Endodermal cell (in vitro differentiated cells): ENCODE results near the gene EFHC1. TPM values are rescaled to one million over a fixed set of nuclear protein-coding genes. Genes with fewer than 3 reads are reported as not detected.

Source experiments
- DNase-seq: peaks from one replicate; pipeline ENCODE4 v3.0.0-alpha.2; 2017
- H3K27ac ChIP-seq: 2 replicates; pipeline ENCODE4 v1.5.1; 2013; ENCODE audit warnings: mild to moderate bottlenecking, low read depth, low read length, moderate library complexity
- H3K27me3 ChIP-seq: 2 replicates; pipeline ENCODE4 v1.6.1; 2013; ENCODE audit warnings: mild to moderate bottlenecking, low read length, moderate library complexity; ENCODE audit not compliant: insufficient read depth, control insufficient read depth, poor library complexity, severe bottlenecking
- H3K36me3 ChIP-seq: 2 replicates; pipeline ENCODE4 v1.7.0; 2013; ENCODE audit warnings: mild to moderate bottlenecking, low read length, moderate library complexity; ENCODE audit not compliant: control insufficient read depth, insufficient read depth
- H3K4me1 ChIP-seq: one replicate; pipeline ENCODE4 v1.7.0; 2013; ENCODE audit warnings: low read length; ENCODE audit not compliant: control insufficient read depth, insufficient read depth
- H3K4me3 ChIP-seq: 2 replicates; pipeline ENCODE4 v1.5.1; 2013; ENCODE audit warnings: mild to moderate bottlenecking, low read length, moderate library complexity
- H3K9ac ChIP-seq: 2 replicates; pipeline ENCODE4 v1.6.1; 2013; ENCODE audit warnings: mild to moderate bottlenecking, low read length, moderate library complexity; ENCODE audit not compliant: poor library complexity, severe bottlenecking; ENCODE audit errors: extremely low read depth
- H3K9me3 ChIP-seq: 2 replicates; pipeline ENCODE4 v1.6.1; 2013; ENCODE audit warnings: mild to moderate bottlenecking, low read length, moderate library complexity; ENCODE audit not compliant: control insufficient read depth
- H3K27ac Mint-ChIP-seq: 2 replicates; pipeline ENCODE4 v1.8.0; 2020; ENCODE audit warnings: mixed read lengths
- H3K27me3 Mint-ChIP-seq: 2 replicates; pipeline ENCODE4 v1.8.0; 2021; ENCODE audit warnings: mild to moderate bottlenecking, mixed read lengths; ENCODE audit not compliant: insufficient read depth
- H3K36me3 Mint-ChIP-seq: 2 replicates; pipeline ENCODE4 v1.8.0; 2020; ENCODE audit warnings: low read depth, mixed read lengths
- H3K4me1 Mint-ChIP-seq: 2 replicates; pipeline ENCODE4 v1.8.0; 2020; ENCODE audit warnings: mixed read lengths
- H3K4me3 Mint-ChIP-seq: 2 replicates; pipeline ENCODE4 v1.8.0; 2020; ENCODE audit warnings: mild to moderate bottlenecking, moderate library complexity, mixed read lengths
- H3K9me3 Mint-ChIP-seq: 2 replicates; pipeline ENCODE4 v1.8.0; 2020; ENCODE audit warnings: mild to moderate bottlenecking, mixed read lengths
- CTCF ChIP-seq: fragments of 200-600 bp; sonication (generic); conservative IDR thresholded peaks from 2 replicates; pipeline ENCODE4 v1.5.0; 2021; ENCODE audit warnings: antibody characterized with exemption, mild to moderate bottlenecking
- WGBS, 2 experiments: methylation state at CpG; one replicate each; pipeline versions ENCODE4 v1.1.5 to v1.1.7; 2013; ENCODE audit warnings: missing lambda C conversion rate in 2 of 2, mixed read lengths in 1 of 2; ENCODE audit not compliant: insufficient coverage in 1 of 2, insufficient read length in 1 of 2; 5-methylcytosine and 5-hydroxymethylcytosine counted together
- total RNA-seq, 2 donors: library from RNA; stranded (reverse); fragmentation: NEBNext Ultra II Directional in 1 of 2; extraction: Animal tissue kit (Norgen Biotek cat#: 25700) in 1 of 2; gene quantifications; 2 replicates in 1 of 2; 3 replicates in 1 of 2; pipeline ENCODE4 v1.2.1, GENCODE V29; 2021

Gene EFHC1
- total RNA-seq, 2 donors from 2014 or later, result 26.4 to 46.4 TPM

GRCh38 chr6:52566201-52566600 lies 146.1 kb downstream of the EFHC1 start:
- no peak for DNase-seq
- Histone ChIP-seq H3K9ac (no peak overlapping the region), H3K27me3 (no peaks in the 10 kb centered on the region), H3K36me3 (peaks cover 4% of the 10 kb centered on the region), H3K9me3 (no peaks in the 10 kb centered on the region), H3K4me1 (peaks cover 14% of the 10 kb centered on the region), H3K4me3 (no peak overlapping the region), H3K27ac (no peak overlapping the region)
- no peak overlapping the region for H3K27ac Mint-ChIP-seq
- no peaks in the 10 kb centered on the region for H3K9me3 Mint-ChIP-seq
- TF ChIP-seq CTCF, result no peak
- H3K4me3 Mint-ChIP-seq, result no peak overlapping the region
- H3K4me1 Mint-ChIP-seq, result peaks cover 39% of the 10 kb centered on the region
- H3K27me3 Mint-ChIP-seq, result no peaks in the 10 kb centered on the region
- H3K36me3 Mint-ChIP-seq, result peaks cover 3% of the 10 kb centered on the region
- WGBS, 2 experiments, result 85 to 100% methylated on average over 1 to 2 of the region's 2 CpGs

GRCh38 chr6:52566853-52567279 lies 146.7 kb downstream of the EFHC1 start:
- H3K4me3 ChIP-seq, result no peak overlapping the region
- H3K27me3 Mint-ChIP-seq, result no peaks in the 10 kb centered on the region
- TF ChIP-seq CTCF, result no peak
- H3K9ac ChIP-seq, result no peak overlapping the region
- H3K36me3 ChIP-seq, result peaks cover 4% of the 10 kb centered on the region
- H3K27ac ChIP-seq, result no peak overlapping the region
- H3K4me1 ChIP-seq, result peaks cover 19% of the 10 kb centered on the region
- H3K9me3 Mint-ChIP-seq, result no peaks in the 10 kb centered on the region
- H3K27me3 ChIP-seq, result no peaks in the 10 kb centered on the region
- no peak for DNase-seq
- 61 to 67% methylated on average over 3 of the region's 3 CpGs for WGBS, 2 experiments
- H3K9me3 ChIP-seq, result no peaks in the 10 kb centered on the region
- no peak overlapping the region for H3K27ac Mint-ChIP-seq
- H3K4me1 Mint-ChIP-seq, result peaks cover 43% of the 10 kb centered on the region
- H3K4me3 Mint-ChIP-seq, result no peak overlapping the region
- H3K36me3 Mint-ChIP-seq, result peaks cover 3% of the 10 kb centered on the region

GRCh38 chr6:52568320-52568719 lies 148.2 kb downstream of the EFHC1 start:
- H3K4me3 Mint-ChIP-seq, result no peak overlapping the region
- Histone ChIP-seq H3K9ac (no peak overlapping the region), H3K27me3 (no peaks in the 10 kb centered on the region), H3K4me1 (peaks cover 22% of the 10 kb centered on the region), H3K27ac (no peak overlapping the region), H3K4me3 (no peak overlapping the region), H3K36me3 (no peaks in the 10 kb centered on the region), H3K9me3 (no peaks in the 10 kb centered on the region)
- WGBS, 2 experiments, result 91 to 100% methylated on average over 2 to 4 of the region's 4 CpGs
- H3K4me1 Mint-ChIP-seq, result peaks cover 51% of the 10 kb centered on the region
- no peak for TF ChIP-seq CTCF
- H3K36me3 Mint-ChIP-seq, result no peaks in the 10 kb centered on the region
- H3K27ac Mint-ChIP-seq, result no peak overlapping the region
- H3K27me3 Mint-ChIP-seq, result no peaks in the 10 kb centered on the region
- H3K9me3 Mint-ChIP-seq, result no peaks in the 10 kb centered on the region
- DNase-seq, result no peak
